GM19468 (cell line): ENCODE measurements around the gene MYBPC2.
"Not testable (repeated sequence)": the region's sequence is repeated elsewhere in the genome, so short reads cannot be mapped to it uniquely, and the experiment has no call there.

Experiments used
- ATAC-seq: cut with Tn5 transposase; IDR thresholded peaks from one replicate; pipeline ENCODE4 v1.9.1; 2021; ENCODE audit warnings: mild to moderate bottlenecking, moderate library complexity, moderate number of reproducible peaks; ENCODE audit not compliant: unreplicated experiment; ENCODE audit errors: extremely low read depth

MYBPC2 gene

DNA sequence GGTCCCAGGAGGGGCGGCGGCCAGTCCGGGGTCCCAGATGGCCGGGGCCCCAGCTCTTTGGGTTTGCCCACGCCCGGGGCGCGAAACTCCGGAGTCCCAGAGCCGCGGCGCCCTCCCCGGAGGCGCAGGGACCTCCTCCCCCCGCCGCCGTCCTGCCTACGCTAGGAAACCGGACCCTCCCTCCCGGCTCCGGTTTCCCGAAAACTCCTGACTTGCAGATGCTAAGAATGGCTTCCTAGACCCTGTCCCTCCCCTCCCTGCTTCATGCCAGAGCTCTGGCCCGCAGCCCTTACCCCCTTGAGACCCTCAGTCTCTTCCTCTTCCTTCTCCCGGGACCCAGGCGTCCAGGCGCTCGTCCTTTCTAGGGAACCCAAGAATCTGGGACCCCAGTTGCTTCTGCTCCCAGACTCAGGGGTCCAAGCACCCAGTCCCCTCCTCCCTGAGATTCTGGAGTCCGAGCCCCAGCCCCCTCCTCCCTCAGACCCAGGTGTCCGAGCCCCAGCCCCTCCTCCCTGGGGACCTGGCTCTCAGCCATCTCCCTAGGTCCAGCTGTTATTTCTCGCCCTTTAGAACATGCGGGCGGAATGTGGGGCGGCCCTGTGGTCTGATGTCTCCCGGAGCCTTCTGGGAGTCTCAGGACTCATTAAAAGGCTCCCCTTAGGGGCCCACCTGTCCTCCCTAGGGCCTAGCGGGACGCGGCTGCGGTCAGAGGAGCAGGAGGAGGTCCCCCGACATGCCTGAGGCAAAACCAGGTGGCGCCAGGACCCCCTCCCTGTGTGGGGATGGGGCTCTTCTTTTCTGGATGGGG, at the start of gene MYBPC2:
Gene MYBPC2, plus strand, starts transcription at position 672 of the 808 bp plus-strand sequence. Its CDS starts 62 bp downstream, at position 734.
- no peak for ATAC-seq

DNA sequence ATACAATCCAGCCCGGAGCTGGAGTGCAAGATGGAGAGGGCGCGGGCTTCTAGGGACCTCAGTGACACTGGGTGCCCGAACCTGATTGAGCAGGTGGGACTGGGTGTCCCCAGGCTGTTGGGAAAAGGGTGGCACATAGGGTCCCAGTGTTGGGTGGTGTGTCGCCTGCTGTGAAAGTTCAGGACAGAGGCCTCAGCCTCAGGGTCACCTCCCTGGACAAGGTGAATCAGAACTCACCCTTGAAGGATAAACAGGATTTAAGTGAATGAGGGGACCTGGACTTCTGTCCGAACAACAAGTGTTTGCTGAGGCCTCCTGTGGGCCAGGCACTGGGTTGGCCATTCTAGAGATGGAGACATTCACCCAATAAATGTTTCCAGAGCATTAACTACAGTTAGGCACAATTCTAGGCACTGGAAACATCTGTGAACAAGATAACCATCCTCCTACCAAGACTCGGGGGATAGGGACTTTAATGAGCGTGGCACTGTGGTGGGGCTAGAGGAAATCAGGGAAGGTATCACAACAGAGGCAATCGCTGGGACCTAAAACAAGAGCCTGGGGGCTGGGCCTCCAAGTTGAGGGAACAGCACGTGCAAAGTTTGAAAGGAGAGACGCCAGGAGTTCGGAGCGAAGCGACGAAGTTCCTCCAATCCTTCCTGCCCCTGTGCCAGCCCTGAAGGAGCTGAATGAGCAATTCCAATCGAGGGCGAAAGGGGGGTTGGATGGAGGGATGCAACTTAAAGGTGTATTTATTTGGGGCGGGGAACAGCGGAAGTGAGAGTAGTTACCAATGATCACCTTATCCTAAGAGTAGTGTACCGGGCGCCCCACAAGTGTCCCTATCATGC, 49.5 kb upstream of the MYBPC2 start:
- no peak for ATAC-seq

DNA sequence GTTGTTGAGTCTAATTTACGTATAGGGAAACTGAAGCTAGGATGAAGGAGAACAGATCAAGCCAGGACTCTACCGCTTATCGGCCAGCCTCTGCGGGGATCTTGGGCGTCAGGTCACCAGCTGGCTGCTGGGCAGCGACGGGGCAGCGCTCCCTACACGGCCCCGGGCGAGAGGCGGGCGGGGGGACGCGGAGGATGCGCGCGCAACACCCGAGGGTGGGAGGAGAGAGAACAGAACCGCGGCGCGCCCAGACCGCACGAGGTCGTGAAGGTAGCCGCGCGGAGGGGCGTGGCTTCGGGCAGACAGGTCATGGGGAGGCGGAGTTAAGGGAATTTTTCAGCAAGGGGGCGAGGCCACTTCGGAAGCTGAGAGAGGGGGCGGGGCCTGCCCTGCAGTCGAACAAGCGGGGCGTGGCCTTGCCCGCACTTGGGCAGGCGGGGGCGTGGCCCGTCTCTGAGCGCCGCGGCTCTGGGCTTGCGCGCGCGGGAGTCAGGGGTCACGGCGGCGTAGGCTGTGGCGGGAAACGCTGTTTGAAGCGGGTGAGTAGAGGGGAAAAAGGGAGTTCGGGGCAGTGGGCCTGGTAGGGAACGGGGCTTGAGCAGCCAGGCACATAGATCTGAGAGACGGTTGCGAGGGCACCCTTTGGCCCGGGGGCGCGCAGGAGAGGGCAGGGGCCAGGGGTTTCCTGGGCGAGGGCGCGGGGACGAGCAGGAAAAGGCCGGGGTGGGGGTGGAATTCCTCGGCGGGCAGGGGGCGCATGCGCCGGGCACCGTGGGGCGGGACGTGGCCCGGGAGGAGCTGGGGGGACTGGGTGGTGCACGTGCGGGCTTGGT, 48.6 kb upstream of the MYBPC2 start, which contains the start of gene POLD1:
Gene POLD1, plus strand, starts transcription at position 496 of the 833 bp plus-strand sequence. CDS start 14,505 bp downstream, outside the sequence.
- peak; percentile 75 for ATAC-seq

DNA sequence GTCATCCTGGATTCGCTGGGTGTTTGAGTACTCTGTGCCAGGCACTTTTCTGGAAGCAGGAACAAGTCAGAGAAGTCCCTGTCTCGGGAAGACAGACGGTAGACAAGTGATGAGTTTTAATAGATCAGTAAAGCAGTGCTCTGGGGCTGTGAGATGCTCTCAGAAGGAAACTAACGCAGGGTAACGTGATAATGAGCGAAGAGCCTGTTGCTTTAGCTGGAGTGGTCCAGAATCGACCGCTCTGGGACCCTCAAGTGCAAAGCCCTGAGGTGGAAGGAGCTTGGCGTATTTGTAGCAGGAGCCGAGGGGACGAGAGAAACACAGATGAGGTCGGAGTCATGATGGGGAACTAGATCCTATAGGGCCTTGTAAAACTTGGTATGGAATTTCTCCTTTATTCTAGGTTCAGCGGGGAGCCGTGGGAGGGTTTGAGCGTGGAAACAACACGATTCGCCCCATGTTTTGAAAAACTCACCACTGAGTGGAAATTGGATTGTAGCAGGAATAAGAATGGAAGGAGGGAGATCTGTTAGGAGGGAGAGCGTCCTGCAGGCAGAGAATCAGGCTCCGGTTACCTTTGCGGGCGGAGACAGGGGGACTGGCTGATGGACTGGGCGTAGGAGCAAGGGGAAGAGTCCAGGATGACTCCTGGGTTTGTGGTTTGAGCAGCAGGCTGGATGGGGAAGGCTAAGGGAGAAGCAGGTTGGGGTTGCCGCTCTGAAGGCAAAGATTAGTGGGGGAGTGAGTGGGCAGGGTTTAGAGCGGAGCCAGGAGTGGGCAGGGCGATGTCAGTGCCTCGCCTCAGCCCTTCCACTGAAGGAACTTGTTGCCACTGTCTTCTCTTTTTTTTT, 47.8 kb upstream of the MYBPC2 start:
- ATAC-seq: no peak

DNA sequence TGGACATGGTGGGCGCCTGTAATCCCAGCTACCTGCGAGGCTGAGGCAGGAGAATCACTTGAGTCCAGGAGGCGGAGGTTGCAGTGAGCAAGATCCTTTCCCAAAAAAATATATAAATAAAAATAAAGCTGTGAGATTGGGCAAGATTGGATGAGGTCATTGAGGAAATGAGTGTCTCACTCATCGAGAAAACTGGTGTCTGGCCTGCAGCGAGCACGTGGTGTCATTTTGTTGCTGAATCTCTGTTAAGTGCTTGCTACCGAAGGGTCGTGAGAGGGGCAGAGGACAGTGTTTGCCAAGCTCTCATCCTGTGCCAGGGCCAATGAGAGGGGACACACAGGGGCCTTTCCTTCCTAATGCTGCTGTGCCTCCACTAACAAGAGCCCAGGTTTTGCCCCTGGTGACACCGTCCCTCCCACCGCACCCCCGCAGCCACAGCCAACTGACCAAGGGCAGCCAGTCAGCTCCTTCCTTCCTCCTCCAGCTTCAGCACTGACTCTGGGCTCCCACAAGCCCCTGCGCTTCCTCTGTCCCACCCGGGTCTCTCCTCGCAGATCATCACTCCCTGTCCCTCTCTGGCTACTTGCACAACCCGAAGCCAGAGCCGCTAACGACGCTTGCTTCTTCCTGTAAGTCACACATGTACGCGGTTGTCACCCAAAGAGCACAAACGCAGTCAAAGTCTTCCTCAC, 45.4 kb upstream of the MYBPC2 start:
- ATAC-seq: no peak

DNA sequence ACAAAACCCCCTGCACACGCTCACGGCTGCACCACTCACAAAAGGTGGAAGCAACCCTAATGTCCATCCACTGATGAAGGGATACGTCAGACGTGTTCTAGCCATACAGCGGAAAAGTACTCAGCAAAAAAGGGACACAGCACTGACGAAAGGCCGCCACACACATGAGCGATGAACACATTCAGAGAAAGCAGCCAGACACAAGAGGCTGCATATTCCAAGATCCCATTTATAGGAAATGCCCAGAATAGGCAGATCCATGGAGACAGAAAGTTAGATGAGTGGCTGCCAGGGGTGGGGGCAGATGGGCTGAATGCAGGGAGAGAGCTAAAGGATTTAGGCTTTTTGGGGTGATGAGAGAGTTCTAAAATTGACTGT, 44.8 kb upstream of the MYBPC2 start:
- no peak for ATAC-seq

DNA sequence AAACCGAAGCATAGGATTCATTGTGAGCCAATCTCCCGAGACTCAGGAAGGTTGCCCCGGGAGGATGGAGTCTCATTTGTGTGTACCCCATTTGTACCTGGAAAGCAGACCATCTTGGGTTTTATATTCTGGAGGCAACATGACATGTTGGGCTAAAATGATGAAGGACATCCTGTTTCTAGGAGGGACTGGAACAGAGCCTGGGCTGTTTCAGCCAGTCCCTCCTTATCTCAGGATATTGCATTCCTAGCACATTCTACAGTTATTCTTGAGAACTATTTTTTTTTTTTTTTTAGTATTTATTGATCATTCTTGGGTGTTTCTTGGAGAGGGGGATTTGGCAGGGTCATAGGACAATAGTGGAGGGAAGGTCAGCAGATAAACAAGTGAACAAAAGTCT, 42.4 kb upstream of the MYBPC2 start:
- ATAC-seq: not testable (repeated sequence)

DNA sequence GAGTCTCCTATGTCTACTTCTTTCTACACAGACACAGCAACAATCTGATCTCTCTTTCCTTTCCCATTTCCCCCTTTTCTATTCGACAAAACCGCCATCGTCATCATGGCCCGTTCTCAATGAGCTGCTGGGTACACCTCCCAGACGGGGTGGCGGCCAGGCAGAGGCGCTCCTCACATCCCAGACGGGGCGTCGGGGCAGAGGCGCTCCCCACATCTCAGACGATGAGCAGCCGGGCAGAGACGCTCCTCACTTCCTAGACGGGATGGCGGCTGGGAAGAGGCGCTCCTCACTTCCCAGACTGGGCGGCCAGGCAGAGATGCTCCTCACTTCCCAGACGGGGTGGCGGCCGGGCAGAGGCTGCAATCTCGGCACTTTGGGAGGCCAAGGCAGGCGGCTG, 41.7 kb upstream of the MYBPC2 start:
- ATAC-seq: not testable (repeated sequence)

DNA sequence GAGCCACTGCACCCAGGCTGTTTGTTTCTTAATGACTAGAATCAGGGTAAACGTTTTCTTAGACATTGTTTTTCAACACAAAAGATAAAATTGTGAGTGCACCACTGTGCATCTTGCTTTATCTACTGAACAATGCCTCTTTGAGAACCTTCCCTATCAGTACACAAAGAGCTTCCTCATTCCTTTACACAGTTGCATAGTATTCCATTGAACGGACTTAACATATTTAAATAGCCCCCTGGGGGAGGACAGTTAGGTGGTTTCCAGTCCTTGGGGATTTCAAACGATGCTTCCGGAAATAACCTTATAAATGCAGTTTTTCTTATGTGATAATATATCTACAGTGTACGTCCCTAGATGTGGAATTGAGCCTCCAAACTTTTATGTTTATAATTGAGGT, 39.9 kb upstream of the MYBPC2 start:
- no peak for ATAC-seq

DNA sequence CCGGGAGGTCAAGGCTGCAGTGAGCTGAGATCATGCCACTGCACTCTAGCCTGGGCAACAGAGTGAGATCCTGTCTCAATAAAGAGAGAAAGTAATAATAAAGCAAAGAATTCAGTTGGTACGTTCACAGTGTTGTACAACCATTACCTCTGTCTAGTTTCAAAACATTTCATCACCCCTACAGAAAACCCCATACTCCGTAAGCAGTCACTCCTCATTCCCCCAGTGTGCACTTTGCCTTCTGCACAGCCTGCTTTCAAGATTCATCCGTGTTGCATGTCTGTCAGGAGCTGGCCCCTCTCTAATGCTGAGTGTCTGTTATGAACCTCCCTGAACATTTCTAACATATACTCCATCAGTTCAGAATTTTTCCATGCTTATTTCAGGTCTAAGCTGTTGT, 39.1 kb upstream of the MYBPC2 start:
- no peak for ATAC-seq

DNA sequence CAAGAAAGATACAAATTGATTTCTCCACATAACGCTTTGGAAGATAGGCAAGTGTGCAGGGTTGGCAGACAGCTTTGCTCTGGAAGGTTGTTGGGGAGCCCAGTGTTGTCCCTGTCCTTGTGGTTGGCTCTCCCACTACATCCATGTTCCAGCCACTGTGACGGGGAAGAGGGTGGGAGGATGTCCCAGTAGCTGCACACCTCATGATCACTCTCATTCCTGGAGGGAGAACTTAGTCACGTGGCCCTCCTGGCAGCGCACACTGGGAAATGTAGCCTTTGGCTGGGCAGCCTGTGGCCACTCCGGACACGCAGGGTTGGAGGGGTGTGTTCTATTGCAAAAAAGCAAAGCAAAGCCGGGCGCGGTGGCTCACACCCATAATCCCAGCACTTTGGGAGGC, 38.7 kb upstream of the MYBPC2 start:
- ATAC-seq: no peak

DNA sequence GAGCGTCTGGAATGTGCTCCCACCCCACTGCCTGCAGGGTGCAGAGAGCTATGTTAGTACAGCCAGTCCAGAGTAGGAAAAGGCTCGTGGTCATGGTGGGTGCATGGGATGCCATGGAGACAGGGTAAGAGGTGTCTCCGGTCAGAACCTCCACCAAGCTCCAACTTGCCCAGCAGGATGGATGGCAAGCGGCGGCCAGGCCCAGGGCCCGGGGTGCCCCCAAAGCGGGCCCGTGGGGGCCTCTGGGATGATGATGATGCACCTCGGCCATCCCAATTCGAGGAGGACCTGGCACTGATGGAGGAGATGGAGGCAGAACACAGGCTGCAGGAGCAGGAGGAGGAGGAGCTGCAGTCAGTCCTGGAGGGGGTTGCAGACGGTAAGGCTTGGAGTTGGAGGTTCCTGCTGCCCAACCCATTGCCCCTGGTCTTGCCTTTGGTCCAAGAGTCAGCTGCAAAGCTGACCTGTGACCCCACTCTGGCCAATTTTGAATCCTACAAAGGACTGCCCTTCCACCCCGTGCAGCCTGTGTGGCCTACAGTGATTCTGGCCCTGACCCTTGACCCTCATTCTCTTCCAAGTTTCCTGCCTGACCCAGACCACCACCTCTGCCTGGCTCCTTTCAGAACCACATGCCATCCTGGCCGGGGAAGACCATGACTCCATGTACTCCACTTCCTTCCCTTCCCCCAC, 33.9 kb upstream of the MYBPC2 start:
- ATAC-seq: no peak

DNA sequence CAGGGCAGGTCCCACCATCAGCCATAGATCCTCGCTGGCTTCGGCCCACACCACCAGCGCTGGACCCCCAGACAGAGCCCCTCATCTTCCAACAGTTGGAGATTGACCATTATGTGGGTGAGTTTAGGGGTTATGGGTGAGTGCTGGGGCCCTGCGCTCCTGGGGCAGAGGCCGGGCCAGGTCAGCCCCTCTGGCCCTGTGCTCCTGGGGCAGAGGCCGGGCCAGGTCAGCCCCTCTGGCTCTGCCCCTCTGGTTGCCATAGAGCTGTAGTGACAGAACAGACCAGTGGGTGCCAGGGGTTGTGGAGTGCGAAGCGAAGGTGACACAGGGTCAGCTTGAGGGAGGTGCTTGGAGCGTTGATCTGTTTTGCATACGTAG, 33.3 kb upstream of the MYBPC2 start:
- no peak for ATAC-seq

DNA sequence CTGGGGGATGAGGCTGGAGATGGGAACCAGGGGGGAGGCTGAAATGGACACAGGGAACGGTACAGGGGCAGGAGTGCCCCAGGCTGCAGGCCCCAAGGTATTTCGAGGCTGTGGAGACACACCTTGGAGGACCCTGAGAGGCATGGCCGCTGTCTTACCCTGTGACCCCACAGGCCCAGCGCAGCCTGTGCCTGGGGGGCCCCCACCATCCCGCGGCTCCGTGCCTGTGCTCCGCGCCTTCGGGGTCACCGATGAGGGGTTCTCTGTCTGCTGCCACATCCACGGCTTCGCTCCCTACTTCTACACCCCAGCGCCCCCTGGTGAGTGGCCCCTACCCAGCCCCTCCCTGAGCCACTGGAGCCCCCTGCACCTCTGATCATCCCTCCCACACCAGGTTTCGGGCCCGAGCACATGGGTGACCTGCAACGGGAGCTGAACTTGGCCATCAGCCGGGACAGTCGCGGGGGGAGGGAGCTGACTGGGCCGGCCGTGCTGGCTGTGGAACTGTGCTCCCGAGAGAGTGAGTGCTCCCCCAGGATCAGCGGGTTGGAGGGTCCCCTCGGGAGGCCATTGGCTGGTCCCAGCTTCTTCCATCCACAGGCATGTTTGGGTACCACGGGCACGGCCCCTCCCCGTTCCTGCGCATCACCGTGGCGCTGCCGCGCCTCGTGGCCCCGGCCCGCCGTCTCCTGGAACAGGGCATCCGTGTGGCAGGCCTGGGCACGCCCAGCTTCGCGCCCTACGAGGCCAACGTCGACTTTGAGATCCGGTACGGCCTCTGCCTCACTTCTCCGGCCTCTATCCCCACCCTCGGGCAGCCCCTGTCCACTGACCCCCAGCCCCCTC, 30.9 kb upstream of the MYBPC2 start:
- no peak for ATAC-seq

DNA sequence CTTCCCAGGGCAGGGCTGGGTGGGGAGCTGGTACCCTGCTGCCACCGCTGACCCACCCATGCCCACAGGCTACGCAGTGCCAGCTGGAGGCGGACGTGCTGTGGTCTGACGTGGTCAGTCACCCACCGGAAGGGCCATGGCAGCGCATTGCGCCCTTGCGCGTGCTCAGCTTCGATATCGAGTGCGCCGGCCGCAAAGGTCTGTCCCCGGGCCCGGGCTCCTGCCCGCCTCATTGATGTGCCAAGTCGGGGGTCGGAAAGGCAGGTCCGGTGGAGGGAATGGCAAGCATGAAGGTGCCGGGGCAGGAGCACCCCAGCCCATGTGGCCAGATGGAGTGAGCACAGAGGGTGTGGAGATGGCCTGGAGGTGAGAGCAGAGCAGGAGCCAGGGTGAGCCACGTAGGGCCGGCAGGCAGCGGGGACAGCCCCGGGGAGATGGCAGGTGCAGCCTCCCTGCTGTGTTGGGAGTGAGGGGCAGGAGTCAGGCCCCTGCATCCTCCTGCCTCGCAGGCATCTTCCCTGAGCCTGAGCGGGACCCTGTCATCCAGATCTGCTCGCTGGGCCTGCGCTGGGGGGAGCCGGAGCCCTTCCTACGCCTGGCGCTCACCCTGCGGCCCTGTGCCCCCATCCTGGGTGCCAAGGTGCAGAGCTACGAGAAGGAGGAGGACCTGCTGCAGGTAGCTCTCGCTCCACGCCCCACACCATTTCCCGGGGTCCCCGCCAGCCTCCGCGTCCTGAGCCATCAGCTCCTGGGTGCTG, 30.0 kb upstream of the MYBPC2 start:
- ATAC-seq: no peak

DNA sequence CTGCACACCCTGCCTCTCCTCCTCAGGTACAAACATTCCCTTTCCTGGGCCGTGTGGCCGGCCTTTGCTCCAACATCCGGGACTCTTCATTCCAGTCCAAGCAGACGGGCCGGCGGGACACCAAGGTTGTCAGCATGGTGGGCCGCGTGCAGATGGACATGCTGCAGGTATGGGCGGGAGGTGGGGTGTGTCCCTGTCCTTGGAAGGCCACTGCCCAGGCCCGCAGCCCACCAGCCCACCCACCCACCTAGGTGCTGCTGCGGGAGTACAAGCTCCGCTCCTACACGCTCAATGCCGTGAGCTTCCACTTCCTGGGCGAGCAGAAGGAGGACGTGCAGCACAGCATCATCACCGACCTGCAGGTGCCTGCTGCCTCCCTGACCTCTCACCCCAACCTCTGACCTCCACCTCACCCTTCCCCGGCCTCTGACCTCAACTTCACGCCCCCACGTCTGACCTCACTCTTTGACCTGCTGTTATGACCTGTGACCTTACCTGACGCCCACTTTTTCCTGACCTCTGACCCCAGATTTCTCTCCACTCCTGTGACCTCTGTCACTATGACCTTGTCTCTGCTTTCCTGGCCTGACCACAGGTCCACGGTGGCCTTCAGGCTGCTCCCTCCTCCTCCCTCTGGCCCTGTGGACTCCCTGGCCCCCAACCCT, 26.4 kb upstream of the MYBPC2 start:
- no peak for ATAC-seq
